HPDE6-E6E7 (cell line): ENCODE measurements around the gene KRTAP24-1.

Source experiments
- DNase-seq: peaks from one replicate; pipeline ENCODE4 v3.0.0; 2011; ENCODE audit warnings: missing footprints; ENCODE audit errors: extremely low spot score

KRTAP24-1 gene, protein sequence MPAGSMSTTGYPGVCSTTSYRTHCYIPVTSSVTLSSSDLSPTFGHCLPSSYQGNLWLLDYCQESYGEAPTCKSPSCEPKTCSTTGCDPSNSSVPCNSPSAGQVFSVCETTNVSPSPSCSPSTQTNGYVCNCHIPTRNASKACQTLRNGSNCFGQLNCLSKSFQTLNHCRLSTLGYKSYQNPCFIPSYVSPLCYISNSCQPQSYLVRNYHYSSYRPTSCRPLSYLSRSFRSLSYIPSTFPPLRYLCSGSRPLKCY

DNA sequence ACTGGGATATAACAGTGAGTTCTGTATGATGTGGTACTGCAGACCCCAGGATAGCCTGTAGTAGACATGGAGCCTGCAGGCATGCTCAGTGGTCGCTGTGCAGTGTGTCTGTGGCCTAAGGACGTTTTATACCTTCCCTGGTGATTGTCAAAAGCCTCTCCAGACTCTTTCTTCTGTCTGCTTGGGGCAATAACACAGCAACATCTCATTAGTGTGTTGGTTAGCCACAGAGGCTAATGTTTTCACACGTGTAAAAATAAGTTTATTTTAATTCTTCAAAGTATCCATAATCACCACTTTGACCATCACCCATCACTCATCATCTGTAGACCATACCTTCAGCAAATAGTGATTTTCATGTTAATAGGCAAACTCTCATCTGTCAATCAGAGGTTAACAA lies at the start of gene KRTAP24-1:
TSS of gene KRTAP24-1 (minus strand) at position 101 of the 400 bp plus-strand sequence. CDS start at position 83, 18 bp downstream.
- no peak for DNase-seq

DNA sequence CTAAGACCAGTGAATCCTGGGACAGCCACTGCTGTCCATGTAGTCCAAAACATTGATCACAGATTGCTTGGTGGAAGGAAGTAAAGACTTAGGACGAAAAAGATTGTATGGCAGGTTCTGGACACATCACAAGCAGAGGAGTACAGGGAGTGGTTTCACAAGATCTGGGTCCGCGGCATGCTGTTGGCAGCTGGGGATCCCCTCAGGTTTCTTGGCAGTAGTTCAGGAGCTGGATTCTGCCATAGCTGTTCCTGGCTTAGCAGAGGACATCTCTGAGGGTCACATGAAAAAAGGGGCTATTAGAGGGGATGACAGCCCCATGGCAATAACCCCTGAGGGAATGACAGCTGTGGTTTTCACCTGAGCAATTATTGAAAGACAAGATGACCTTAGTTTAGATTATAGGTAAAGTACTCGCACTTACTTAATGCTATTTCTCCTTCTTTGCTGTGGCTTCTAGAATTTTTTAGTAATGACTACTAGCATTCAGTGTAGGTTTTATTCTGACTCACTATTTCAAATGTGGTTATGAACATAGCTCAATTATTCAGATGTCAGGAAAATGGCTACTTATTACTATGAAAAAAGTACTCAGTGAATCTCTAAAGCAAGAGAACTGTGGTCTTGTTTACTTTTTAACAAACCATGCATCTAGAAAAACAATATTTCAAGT lies 46.6 kb upstream of the KRTAP24-1 start:
- DNase-seq = no peak

DNA sequence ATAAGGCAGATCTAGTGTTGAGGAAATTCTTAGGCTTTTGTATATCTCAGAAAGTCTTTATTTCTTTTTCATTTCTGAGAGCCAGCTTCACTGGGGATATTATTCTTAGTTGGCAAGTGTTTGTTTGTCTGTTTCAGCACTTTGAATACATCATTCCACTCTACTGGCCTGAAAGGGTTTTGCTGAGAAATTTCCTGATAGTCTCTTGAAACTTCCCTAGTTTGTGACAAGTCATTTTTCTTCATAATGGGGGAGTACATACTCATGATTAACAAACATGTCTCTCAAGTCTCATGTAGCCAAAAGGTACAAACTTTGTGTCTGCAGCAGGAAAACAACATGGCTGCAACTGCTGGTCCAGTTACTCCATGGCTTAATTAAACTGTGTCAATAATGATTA lies 43.6 kb upstream of the KRTAP24-1 start:
- DNase-seq = no peak

DNA sequence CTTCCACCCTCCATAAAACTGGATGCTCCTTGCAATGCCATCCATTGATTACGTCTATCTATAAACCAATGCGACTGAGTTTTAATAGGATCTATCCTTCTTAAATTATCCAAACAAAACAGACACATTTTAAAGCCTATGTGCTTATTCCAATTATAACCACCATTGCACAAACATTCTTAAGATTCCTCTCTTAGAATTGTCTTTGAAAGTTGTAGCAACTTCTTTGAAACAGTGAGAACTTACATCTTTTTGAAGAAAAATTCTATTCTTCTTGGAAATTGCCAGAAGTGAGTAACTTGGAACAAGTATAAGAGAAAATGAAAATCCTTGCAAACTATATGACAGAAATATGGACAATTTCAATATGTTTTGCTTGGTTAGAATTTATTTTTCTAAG lies 37.5 kb upstream of the KRTAP24-1 start, which contains the start of gene KRTAP26-1:
TSS of gene KRTAP26-1 (minus strand) at position 101 of the 400 bp plus-strand sequence. CDS start 280 bp downstream, outside the sequence.
- DNase-seq = no peak

DNA sequence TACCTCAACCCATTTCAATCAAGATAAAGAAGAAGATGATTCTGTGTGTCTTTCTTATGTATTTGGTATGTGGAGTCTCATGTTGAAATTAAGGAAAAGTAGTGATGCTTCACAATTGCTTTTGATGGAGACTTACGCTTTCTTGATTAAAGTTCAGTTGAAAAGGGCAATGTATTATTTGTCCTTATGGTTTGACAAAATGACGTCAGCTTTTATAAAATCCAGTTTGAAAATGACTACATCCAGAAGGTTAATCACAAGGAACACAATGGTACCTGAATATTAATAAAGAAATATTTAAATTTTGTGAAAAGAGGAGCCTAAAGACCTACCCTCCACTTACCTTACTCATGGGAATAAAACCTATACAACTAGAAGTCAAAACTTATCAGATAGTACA lies 33.0 kb upstream of the KRTAP24-1 start:
- no peak for DNase-seq

DNA sequence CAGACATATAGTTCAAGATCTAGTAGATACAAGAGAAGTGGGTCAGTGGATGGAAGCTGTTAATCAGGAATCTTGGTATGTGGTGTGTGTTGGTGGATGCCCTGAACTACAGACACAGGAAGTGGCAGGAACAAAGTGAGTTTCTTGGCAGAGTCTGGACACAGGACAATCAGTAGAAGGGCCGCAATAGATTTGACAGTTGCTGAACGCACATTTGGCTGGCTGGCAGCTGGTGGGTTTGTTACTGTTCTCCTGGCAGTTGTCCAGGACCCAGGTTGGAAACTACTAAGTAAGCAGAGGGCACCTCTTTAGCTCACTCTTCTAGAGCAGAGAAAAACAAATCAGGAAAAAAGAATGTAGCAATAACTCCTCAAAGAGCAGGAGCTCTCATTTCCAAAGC lies 24.1 kb upstream of the KRTAP24-1 start:
- DNase-seq = no peak

DNA sequence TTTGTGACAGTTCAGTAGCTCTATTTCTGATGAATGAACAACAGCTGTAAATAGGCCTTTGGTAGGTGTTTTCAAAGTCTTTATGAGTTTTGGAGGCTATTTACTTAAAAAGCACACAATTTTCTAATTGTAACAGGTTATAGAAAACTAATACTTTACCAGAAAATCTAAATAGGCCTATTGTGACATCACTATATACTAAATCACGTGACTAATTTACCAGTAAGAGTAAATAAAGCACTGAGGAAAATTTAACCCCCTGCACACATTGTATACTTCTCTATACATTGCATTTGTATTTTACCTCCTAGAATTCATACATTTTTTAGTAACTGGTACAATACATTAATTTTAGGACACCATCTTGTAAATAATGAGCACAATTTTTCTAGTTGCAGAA lies 22.4 kb upstream of the KRTAP24-1 start:
- no peak for DNase-seq

DNA sequence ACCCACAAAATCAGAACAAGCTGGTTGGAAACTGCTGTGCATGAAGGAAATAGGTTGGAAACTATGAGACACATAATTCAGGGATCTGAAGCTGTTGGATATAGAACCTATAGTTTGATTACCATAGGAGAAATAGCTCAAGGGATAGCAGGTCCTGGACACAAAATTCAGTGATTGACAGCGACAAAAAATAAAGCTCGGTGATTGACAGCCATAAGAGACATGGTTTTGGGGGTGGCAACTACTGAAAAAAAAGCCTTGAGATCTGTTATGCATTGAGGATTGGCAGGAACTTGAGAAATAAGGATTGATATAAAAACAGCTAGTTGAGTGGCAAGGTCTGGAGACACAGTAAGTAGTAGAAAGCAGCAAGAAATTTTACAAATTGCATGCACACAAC lies 6.5 kb upstream of the KRTAP24-1 start, which contains the start of gene KRTAP25-1:
TSS of gene KRTAP25-1 (minus strand) at position 300 of the 400 bp plus-strand sequence. CDS start at position 276, 24 bp downstream.
- no peak for DNase-seq

DNA sequence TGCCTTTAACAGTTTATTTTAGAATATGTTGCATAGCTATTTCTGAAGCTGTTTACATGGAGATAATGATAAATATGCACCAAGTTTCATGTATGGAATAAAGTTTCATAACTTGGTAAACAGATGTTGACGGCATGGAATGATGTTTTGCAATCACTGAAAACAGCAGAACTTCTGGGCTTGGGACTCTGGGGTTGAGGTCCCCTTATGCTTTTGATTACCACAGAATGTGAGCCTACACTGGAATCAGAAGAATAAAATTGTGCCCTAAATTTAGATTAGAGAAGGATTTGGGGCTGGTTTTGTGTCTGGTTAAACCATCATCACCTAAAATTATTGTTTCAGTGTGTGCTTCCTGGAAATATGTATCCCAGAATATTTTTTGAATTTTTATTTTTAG lies 11.1 kb downstream of the KRTAP24-1 start:
- DNase-seq = no peak

DNA sequence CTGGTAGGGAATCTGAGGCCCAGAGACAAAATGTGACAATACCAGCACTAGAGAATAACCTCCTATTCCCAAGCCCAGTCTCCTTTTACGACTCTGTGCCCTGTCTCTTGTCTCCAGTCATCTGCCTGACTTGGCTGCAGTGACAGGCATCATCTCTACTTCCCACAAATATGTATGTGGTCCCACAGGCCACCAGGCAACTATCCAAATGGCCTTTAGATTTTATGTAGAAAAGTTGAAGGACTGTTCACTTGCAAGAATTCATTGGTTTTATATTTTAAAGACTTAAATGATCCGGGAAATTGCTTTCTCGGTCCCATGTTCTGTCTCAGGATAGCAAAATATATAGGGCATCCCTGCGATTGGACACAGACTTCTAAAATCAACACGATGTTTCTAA lies 11.6 kb downstream of the KRTAP24-1 start:
- no peak for DNase-seq

DNA sequence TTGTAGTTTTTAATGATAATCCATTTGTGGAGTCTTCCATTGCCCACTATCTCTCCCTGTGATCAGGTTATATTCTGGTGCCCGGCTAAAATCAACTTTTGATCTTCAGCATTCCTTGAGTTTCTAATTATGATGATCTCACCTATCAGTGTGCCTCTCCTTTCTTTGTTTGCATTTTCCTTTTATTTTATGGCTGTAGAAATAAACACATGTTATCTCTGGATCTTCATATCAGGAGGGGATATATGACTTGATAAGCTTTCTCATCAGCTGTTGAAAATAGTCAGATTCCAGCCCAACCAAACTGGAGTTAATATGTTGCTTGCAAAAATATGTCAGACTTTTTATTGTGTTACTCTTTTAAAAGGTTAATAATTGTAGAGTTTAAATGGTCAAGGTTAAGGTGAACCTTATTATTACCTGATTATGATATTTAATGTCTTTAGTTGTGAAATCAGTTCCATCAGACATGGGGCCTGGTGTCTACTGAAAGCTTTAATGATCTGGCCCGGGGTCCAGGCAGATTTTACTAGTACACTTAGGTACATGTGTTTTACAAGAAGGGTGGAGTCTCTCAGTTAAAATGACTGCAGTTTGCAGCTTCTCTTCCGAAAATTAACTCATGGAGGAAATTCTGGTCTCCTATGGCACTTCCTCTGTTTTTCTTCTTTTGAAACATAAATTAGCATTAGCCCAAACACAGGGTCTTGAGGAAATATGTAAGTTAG lies 12.8 kb downstream of the KRTAP24-1 start:
- DNase-seq = no peak

DNA sequence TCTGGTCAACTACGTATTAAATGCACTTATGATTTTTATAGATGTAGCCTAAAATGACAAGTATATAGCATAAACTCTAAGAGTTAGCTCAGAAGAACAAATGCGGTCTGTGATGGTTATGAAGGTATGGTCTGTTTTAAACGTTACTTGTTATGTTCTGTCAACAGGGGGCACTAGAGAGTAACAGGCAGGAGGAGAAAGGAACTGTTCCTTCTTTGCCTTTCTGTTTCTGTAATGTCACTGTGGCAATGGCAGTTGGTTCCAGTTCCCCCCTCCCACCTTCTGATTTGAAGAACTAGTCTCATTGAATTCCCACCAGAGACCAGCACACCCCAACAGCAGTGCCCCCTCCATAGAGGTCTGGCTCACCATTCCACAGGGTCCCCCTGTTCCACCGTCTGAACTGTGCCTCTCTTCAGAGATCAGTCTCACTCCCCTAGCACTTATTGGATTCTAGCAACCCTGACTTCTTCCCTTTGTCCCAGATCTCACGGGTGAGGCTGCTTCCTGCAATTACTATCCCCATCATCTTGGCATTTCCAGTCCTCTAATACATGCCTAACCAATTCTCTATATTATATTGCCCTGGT lies 14.0 kb downstream of the KRTAP24-1 start:
- DNase-seq = no peak

DNA sequence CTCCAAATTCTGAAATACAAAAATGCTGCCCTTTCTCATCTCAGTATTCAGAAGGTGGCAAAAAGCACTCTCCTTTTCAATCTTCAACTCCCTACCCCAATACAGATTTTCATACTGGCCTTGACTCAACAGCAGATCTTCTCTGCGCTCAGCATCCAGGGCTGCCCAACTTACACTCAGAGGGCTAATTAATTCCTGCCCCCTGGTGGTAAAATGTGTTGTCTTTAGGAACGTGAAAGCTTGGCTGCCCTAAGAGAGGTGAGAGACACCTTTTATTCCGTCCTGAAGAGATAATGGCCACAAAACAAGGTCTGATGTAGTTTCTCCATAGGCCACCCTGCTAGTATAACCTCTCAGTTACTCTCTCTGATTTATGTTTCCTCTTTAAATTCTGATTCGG lies 25.0 kb downstream of the KRTAP24-1 start:
- DNase-seq = peak; percentile 49

DNA sequence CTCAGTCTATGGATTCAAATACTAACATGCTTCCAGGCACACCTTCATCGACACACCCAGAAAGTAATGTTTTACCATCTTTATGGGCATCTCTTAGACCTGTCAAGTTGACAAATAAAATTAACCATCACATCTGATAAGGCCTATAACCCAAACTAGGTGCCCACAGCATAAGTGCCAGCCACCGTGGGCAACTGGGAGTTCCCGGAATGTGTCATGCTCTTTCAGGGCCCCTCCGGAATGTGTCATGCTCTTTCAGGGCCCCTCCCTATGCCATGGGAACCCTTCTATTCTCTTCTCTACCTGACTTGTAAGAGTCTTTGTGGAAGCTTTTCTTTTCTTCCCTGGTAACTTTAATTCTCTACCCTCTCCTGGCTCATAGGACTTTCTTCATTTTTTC lies 26.6 kb downstream of the KRTAP24-1 start:
- DNase-seq = no peak

DNA sequence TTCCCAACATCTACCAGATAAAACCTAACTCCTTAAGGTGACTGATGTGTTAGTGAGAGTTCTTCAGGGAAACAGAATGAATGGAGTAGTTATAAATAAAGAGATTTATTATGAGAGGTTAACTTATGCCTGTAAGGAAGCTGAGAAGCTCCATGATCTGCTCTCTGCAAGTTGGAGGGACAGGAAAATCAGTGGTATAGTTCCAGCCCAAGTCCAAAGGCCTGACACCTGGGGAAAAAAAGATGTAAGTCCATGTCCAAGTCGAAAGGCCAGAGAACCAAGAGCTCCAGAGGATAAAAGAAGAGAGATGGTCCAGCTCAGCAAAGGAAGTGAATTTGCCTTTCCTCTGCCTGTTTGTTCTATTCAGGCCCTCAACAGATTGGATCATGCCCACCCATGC lies 27.1 kb downstream of the KRTAP24-1 start:
- DNase-seq = no peak

DNA sequence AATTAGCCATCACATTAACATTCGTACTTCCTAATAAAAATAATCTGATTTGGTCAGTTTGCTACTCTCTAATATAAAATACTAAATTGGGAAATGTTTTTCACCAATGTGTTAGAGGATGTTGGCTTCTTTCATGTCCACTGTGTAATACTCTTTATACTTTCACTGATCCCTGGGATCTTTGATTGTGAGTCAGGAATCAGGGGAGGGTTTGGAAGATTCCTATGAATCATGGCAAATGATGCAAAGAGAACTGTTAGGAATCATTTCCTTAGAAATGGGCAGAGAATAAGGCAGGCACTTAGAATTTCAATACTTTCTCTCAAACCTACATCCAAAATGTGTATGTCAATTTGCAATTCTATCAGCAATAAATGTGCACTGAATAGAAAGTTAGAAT lies 31.0 kb downstream of the KRTAP24-1 start:
- no peak for DNase-seq

DNA sequence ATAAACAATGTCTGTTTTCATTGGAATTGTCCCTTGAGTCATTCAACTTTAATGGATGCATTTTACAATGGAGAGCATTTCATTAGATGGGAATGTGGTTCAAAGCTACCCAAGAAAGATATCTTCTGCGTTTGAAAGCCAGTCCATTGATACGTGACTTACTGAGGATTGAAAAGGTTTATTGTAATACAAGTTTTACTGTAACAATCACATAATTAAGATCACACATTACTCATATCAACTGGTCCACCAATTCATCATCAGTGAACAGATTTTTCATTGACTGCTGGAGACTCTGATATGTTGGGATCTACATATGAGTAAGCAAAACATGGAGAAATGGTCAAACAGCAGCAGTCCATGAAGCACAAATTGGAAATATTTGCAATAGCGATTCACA lies 32.8 kb downstream of the KRTAP24-1 start:
- no peak for DNase-seq

DNA sequence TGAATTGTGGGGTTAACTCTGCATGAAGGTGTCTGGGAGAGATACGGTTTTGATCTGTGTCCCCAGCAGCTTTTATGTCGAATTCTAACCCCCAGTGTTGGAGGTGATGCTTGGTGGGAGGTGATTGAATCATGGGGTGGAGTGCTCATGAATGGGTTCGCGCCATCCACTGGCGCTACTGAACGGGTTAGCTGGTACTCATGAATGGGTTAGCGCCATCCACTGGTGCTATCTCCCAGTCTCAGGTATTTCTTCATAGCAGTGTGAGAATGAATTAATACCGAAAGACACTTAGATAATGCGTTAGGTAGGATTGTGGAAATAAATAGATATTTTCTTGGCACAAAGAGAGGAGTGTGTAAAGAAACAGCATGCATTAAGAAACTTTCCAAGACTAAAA lies 33.9 kb downstream of the KRTAP24-1 start:
- no peak for DNase-seq

DNA sequence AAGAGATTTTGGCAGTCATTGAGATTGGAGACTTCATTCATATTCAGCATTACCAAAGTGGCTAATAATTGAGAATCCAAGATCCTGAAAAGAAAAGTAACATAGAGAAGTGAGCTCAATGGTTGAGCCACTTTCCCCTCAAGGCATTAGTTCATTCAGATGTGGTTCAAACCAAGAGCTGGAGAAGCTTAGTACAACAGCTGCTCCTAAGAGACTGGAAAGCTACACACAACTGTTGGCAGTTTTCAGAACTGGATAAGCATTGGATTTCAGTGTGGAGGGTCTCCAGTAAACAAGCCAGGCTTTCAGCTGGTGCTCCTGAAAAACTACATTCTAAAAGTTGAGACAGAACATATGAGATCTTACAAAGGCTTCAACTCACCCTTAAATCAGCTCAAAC lies 37.7 kb downstream of the KRTAP24-1 start:
- DNase-seq = no peak

DNA sequence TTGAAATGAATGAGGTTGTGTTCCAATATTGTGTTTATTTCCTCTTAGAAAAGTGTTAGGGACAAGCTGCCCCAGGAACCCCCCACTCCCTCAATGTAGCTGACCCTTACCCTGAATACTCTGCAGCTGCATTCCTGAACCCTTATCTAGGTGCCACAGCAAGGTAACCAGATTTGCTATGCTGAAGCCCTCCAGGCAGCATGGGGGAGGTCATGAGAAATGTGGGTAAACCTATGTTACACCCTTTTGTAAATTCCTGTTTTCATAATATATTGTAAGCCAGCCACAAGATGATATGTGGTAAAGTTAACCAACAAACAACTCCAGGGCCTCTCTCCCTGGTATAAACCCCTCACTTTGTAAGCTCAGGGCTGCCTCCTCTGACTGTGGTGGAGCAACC lies 39.1 kb downstream of the KRTAP24-1 start:
- no peak for DNase-seq

DNA sequence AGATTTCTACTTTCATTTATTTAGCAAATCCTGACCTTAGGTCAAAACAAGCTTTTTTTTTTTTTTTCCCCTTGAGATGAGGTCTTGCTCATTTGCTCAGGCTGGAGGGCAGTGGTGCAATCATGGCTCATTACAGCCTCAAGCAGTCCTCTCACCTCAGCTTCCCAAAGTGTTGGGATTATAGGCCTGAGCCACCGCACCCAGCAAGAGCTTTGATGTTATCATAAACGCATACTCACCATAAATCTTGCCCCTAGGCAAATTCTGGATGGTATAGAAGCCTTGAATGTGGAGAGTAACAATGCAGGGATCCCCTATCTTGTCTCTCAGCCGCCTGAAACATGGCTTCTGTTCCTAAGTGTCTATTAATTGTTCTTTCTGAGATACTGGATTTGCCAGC lies 42.1 kb downstream of the KRTAP24-1 start:
- DNase-seq = no peak

DNA sequence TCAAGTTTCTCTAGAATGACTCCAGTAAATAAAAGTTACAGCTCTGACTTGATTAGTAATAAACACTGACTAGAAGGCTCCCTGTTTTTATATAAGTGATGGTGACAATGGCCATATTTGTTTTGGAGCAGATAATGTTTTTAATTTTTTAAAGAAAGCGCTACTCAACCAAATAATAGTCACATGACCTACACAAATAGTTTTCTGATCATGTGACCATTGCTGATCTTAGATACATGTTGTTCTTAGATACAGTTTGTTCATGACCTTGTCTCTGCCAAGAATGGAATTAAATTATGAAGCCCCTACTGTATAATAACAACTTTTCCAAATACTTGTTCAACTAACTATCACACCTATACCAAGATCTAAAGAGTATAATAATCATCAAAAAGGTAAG lies 44.6 kb downstream of the KRTAP24-1 start:
- no peak for DNase-seq
